ENCODE results near the gene MSH5.
A peak's percentile ranks its signal among the peaks of the same experiment; 100 is the strongest.

The MSH5 gene

DNA sequence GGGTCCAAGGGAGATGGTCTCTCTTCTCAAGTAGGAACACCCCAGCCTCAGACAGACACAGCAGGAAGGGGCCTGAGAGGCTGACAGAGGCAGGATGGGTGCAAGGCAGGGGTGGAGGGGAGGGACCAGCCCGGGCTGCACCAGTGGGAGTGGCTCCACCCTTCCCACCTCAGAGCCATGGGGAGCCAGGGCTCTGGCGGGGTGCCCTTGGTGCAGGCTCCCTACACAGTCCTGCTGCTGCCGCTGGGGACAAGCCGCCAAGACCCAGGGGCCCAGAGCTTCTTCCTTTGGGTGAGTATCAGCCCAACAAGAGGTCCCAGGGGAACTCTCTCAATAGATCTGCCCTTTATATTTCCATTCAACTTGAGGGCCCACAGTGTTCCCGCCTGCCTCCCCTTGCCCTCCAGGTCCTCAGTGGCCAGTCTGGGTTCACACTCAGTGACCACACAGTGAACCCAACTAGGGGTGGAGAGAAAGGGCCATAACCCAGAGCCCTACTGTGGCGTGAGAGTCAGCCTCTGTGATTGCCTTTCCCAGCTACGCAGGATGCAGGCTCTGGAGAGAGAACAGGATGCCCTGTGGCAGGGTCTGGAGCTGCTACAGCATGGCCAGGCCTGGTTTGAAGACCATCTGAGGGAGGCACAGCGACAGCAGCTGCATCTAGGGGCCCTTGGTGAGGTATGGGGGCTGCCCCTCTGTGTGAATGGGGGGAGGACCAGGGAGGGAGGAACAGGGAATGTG, 23.2 kb downstream of the MSH5 start:
- no peak for DNase-seq

DNA sequence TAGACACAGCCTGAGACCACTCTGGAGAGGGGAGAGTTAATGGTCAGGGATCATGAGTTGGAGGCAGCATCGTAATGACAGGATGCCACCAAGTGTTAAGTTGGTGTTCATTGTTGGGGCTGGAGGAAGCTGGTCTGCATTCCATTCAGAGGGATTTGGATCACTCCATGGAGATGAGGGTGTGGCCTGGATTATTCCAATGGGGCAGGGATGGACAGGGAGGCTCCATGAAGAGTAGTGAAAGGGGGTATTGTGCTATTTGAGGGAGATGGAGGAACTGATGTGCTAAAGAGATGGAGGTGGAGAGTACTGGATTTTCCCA, 23.8 kb downstream of the MSH5 start:
- no peak for DNase-seq

DNA sequence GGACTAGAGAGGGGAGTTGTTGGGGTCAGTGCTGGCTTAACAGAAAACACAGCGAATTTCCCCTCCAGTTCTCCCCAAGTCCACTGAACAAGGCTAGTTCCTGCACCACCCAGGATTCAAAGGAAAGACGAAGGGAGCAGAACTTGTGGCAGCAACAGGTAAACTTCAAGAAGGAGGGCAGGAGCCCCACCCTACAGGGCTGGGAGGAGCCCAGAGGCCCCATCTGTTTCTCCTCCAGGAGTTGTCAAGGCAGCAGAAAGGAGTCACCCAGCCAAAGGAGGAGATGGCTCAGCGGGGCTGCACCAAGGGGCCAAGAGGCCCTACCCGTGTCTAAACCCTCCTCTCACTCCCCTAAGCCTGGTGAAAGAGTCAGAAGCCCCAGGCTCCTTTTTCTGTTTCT, 24.4 kb downstream of the MSH5 start:
- DNase-seq, result no peak

DNA sequence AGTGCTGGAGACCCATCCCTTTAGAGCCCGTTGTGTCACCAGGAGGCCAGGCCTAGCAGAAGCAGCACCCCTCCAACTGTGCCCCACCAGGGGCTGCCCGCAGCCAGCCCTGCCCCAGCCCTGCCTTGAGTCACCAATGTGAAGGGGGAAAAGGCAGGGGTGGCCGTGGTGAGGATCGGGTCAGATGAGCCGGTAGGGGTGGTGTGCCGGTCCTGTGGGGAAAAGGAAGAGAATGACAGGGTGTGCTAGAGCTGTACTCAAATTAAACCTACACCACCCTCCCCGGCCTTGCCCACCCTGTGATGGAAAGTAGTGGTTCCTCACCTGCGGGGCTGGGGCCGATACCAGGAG, 25.7 kb downstream of the MSH5 start:
- DNase-seq, result no peak

DNA sequence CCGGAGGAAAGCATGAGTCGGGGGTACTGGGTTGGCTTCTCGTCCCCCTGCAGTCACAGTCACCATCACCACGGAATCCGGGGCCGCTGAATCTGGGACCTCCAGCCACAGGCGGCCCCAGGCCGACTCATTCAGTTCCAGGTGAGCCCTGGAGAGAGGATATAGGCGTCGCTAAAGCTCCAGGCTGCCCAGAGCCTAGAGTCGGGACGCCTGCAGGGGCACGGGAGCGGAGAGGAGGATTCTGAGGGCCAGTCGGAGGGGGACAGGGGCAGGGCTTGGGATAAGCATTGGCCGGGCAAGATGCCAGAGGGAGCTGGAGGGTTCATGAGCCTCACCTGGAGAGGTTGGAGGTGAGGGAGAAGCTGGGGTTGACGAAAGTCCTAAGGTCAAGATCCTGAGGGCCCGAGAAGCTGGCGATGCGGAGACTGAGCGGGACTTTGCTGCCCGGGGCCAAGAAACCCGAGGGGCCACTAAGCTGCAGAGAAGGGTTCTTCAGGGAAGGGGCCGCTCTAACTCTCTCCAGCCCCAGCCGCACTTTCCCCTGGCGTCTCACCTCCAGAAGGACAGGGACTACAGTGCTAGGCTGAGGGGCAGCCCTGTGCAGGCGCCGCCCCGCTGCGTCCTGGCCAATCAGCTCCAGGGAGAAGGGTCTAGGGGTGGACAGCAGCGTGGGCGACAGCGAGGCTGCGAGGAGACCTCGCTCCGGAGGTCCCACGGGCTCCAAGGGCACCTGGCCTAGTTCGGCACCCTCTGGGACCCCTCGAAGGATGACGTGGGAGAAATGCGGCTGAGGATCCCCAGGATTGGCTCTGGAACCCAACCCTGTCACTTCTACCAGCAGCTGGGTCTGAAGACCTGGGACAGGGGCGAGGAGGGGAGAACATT, 26.3 kb downstream of the MSH5 start:
- DNase-seq, result no peak

DNA sequence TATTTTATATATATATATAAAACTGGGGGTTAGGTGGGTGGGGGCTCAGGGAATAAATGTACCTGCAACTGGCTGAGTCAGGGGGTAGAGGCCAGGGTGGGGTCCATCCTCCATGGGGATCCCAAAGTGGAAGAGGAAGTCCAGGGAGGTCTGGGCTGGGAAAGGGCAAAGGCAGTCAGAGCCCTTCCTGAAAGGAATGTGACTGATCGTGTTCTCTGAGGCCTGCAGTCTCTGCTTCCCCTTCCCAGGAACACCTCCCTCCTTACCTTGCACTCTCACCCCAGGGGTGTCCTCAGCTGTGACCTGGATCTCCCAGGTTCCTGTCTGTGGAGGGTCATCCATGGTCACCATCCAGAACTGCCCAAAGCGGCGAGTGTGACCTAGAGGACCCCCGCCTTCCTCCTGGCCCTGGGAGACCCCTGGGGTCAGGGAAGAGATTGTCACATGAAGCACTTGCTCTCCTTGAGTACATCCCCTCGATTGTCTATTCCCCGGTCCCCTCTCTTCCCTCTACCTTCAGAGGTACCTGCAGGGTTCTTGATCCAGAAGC, 27.4 kb downstream of the MSH5 start:
- DNase-seq, result no peak

DNA sequence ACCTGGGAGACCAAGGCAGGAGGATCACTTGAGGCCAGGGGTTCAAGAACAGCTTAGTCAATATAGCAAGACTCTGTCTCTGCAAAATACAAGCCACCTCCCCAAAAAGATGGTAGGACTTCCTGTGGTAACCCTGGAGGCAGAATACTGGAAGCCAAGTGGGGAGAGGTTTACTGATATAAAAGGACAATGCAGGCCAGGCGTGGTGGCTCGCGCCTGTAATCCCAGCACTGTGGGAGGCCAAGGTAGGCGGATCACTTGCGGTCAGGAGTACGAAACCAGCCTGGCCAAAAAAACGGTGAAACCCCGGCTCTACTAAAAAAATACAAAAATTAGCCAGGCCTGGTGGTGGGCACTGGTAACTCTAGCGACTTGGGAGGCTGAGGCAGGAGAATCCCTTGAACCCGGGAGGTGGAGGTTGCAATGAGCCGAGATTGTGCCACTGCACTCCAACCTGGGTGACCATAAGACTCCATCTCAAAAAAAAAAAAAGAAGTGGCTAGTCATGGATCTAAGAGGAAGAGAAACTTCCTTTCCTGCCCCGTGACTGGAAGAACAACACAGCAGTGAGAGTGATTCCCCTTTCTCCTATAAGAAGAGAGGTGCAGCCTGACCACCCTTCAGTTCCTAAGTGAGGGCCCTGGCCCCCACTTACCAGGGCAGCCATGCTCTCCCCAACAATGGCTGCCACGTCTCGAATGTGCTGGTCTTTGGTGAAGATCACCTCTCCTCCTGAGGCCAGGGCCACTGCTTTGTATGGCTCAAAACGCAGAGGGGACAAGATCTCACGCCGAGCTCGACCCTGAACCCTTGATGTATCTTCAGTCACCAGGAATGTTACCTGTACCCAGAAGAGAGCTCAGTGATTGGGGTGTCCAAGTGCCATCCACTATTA, 28.8 kb downstream of the MSH5 start:
- no peak for DNase-seq

DNA sequence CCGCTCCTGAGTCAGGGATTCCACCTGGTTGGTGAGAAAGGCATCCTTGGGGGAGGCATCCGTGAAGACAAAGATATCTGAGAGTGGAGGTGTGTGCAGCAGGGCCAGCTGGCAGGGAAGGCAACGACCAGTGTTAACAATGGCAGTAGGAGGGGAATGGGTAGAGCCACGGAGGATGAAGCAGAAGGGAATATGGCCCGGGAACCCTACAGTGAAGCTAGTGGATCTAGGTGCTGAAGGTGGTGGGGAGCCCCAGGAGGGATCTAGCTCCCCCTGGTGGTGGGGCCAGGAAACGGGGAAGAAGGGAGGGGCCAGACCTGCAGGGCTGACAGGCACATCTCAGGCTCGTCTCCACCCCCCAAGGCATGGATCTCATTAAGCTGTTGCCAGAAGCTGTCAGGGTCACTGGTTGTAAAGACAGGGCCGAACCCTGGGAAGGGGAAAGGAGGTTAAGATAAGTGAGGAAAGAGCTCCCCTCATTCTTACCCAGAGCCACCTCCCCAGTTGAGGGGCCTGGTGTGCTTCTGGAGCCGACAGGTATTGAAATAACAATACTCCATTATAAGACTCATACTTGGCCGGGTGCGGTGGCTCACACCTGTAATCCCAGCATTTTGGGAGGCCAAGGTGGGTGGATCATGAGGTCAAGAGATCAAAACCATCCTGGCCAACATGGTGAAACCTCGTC, 30.0 kb downstream of the MSH5 start:
- peak; percentile 90 for DNase-seq

DNA sequence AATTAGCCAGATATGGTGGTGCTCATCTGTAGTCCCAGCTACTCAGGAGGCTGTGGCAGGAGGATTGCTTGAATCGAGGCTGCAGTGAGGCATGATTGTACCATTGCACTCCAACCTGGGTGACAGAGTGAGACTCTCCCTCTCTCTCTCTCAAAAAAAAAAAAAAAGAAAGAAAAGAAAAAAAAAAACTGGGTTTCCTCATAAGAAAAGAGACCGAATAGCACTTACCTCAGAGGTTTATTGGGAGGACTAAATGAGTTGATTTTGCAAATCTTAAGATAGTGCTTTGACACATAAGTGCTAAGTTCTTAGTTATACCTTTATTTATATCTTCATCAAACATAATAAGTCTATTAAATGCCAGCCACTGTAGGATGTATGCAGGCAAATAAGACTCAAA, 31.1 kb downstream of the MSH5 start:
- no peak for DNase-seq

DNA sequence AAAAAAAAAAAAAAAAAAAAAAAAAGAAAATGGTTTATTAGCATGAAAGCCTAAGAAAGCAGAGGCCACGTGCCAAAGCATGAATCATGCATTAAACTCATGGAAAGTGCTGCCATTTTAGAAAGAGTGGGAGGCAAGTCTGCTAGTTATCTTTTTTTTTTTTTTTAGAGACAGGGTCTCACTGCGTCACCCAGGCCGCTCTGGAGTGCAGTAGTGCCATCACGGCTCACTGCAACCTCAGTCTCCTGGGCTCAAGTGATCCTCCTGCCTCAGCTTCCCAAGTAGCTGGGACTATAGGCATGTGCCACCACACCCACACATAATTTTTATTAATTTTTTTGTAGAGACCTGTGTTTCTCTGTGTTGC, 32.2 kb downstream of the MSH5 start:
- no peak for DNase-seq

DNA sequence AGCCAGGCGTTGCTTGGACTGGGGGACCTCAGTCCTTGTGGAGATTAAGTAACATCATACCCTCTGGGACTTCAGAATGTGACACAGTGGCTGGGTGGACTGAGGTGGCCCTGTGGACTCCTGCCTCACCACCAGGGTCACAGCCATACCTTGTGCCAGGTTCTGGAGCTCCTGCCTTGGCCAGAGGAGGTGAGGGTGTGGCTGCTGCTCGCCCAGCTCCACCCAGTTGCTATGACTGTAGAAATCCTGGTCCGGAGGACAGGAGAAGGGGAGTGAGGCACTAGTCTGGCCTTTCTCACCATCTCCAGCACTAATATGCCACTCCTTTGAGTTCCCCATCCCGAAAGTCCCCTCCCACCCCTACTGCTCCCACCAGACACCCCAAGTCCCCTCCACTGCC, 35.4 kb downstream of the MSH5 start:
- DNase-seq, result no peak

DNA sequence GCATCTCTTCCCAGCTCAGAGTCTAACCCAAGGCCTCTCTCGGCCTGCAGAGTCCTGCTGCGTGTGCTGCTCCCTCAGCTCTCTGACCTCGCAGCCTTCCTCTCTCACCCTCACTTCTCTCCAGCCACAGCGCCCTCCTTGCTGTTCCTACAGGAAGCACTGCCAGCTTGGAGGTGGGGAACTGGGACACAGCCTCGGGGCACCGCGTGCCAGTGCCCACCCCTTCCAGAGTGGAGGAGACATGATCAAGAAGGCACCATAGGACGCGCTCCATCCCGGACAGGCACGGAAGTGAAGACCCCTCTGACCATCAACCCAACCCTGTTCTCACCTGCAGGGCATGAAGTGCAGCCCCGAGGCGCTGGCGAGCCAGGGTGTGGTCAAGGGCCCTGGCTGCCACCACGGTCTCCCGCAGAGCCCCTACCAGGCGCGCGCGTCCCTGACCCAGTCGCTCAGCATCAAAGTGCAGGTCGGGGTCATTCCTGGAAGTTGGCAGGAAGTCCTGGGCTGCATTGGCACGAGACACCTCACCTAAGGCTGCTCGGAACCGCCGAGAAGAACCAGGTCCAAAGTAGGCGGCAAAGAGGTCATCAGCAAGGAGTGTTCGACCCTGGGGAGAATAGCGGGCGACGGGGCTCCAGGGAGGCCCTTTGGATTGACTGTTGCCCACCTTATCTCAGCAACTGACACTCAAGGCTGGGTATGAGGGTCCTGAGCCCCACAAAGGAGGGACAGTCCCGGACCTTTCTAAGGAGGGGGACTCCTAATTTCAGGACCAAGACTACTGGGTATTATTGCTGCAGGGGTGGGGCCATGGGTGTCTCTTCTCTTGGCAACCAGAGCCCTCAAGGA, 36.1 kb downstream of the MSH5 start:
- no peak for DNase-seq

DNA sequence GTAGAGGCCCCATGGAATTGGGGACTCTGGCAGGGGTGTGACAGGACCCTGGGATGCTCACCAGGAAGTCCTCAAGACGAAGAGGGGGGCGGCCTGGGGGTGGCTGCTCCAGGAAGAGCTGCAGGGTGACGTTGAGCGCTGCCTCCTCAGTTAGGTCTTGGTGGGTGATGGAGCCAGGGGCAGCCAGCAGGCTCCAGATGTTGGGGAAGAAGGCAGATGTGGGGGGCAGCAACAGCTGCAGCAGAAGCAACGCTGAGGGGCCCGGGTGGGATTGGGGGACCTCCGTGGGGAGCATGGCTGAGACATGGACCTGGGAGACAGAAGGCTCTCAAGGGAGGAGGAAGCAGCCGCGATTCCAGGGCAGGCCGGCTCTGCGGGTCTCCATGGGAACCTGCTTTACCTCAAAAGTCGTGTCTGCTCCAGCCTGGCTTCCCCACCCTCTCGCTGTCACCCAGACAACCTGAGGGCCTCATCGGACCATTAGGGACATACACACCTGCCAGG, 36.7 kb downstream of the MSH5 start:
- DNase-seq, result no peak

DNA sequence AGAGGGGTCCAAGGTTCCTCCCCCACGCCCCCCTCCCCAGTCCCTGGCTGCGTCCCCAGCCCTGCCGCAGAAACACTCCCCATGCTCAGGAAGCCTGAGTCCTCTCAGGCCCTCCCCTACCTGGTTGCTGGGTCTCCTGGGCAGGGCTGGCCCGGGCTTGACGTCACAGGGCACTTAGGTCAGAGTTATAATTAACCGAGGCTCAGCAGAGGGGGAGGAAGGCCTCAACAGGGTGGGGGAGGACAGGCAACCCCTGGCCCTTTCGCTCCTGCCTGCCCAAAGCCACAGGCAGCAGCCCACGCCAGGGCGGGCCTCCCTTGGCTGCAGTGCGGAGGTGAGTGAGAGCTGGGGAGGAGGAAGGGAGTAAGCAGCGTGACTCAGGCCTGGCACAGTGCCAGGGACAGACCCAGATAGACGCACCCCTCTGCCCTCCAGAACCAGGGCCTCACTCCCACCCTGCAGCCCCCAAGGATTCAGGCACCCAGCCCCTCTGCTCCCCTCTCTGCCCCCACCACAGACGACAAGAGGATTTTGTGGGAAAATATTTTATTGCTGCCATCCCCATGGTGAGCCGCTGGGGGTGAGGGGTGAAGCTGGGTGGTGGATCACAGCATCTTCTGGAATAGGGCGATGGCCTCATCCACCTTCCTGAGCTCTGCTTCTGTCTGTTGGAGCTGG, 37.3 kb downstream of the MSH5 start, which contains the start of gene VWA7:
VWA7 (minus strand) TSS at position 340 of the 678 bp plus-strand sequence. CDS start 549 bp downstream, outside the sequence.
- DNase-seq, result peak; percentile 83

DNA sequence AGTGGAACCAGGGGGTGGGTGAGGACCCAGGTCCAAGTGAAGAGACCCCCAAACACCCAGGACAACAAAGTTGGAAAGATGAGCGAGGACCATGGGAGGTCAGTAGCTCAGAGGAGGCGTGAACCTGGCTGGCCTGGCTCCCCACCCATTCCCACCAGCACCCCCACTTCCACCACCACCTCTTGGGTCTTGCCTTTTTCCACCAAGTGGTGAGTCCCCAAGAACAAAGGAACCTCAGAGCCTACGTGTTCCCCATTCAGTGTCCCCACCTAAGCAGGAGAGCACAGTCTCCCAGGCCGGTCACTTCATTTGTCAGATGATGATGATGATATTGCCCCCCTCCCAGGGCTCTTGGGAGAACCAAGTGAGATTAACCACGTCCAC, 37.9 kb downstream of the MSH5 start:
- no peak for DNase-seq

DNA sequence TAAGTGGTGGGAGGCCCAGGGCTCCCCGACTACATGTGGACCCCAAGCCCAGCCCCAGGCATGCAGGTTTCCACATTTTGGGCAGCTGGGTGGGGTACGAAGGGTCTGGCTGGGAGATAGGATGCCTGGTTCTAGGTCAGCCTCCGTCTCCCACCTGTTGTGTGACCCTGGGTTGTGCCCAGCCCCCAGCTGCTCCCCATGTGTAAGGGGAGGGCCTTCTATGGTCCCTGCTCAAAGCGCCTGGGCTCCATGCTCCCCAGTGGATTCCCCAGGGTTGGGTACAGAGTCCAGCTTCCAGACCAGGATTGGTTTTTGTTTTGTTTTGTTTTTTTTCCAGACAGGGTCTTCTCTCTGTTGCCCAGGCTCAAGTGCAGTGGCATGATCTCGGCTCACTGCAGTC, 38.4 kb downstream of the MSH5 start:
- DNase-seq, result no peak

DNA sequence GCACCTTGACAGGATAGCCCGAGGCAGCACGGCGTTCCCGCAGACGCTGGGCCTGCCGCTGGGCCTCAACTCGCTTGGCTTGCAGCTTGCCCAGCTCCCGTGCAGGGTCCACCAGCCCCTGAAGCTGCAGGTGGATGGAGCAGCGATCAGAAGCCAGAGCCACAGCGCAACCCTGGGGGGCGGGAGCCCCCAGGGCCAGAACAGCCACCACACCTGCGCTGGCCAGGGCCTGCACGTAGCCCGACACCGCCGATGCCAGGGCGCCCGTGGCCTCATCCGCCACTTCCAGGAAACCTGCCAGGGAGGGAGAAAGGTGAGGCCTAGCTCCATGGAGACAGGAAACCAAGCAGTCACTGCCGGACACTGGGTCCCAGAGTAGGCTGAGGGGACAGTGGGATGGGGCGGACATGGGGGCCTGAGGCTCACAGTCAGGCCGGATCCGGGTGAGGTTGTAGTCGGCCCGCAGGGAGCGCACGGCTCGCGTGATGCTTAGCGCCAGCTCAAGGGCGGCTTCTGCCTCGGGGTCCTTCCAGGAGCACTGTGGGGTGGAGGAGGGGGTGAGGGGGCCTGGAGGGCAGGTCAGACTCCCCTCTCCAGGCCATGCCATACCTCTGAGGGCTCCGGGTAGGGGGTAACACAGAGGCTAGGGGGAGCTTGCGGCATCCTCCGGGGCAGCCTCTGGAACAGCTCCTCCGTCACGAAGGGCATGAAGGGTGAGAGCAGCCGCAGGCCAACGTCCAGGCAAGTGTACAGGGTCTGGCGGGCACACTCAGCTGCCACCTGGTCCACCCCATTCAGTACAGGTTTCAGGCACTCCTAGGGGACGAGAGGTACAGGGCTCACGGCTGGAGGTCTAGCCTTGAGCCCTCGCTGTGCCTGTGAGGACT, 39.4 kb downstream of the MSH5 start:
- DNase-seq, result no peak

DNA sequence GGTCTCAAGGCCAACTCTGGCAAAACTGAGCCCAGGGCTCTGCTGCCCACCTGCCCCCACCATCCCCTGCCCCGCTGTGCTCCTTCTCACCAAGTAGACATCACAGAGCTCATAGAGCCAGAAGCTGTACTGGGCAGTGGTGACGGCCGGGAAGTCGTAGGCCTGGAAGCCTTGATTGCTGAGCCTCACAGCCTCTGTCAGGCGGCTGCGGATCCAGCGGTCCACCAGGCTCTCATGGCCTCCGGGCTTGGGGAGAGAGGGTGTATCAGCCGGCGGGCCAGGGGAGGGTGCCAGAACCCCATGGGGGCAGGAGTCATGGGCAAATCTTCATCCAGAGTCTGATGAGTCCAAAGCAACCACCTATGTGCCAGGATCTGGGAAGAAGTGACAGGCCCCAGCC, 40.1 kb downstream of the MSH5 start:
- DNase-seq, result no peak

DNA sequence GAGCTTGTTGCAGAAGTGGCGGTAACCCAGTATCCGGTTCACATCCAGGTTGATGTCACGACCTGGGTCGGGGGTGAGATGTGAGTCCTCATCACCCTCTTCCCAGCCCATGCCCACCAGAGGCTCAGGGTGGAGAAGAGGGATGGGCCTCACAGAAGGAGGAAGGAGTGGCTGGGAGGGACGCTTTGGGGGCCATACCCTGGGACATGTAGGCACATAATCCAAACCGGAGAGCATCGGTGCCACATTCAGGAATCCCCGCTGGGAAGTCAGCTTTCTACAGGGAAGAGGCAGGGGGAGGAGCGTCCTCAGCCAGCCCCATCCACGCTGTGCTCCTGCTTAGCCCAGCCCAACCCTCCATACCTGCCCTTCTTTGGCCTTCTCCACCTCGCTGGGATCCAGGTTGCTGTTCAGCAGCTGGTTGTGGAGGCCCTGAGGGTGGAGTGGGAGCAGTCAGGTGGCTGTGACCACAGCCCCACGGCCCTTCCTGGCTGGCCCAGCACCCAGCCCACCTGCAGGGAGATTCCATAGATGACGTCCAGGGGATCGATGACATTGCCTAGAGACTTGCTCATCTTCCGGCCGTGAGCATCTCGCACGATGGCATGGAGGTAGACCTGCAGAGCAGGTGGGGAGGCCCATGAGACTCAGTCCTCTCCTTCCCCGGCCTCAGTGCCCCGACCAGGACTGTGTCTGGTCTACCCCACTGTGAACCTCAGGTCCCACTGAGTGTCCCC, 40.9 kb downstream of the MSH5 start:
- no peak for DNase-seq

Data from activated CD4-positive, alpha-beta T cell treated with anti-CD3 and anti-CD28 coated beads, Interleukin-10, Interleukin-2, amounts not matched to agents 100 ng/mL and 50 ng/mL, durations not matched to agents 16 hours and 8 hours (primary cell).